HepG2 (cell line): Measurements from ENCODE around the gene COLEC12. TPM values are rescaled to one million over a fixed set of nuclear protein-coding genes. Genes with fewer than 3 reads are reported as not detected.

Experiments
- ATAC-seq: fragments of 200-7000 bp; cut with Tn5 transposase; 3 replicates; pipeline ENCODE4 v1.9.1; 2020; ENCODE audit warnings: mild to moderate bottlenecking, moderate library complexity
- BruUV-seq: library from RNA; stranded (reverse); fragments of 400-500 nt; replicated peaks from 2 replicates; lab custom pipeline; 2021; lab: Mats Ljungman, UMichigan
- CTCF ChIA-PET: fragments of 300-600 bp; formaldehyde crosslinking; extraction: SDS; loops from one replicate; lab custom pipeline; 2021; ENCODE audit warnings: low total read pairs, inconsistent platforms, low intra/inter-chr PET ratio; lab: Yijun Ruan, JAX
- POLR2A ChIA-PET: fragments of 350-600 bp; sonication (Branson Sonifier 250); formaldehyde crosslinking; loops from one replicate; lab custom pipeline; 2020; ENCODE audit warnings: antibody characterized with exemption, inconsistent platforms; lab: Yijun Ruan, JAX
- DNase-seq: peaks from one replicate; pipeline ENCODE4 v3.0.0-alpha.2; 2015; ENCODE audit warnings: low spot score
- FAIRE-seq: peaks from 3 replicates; lab custom pipeline; 2011; peaks lifted over from hg19 to GRCh38; lab: Jason Lieb, UNC
- H2AFZ ChIP-seq: one replicate; pipeline ENCODE4 v1.6.1; 2011; ENCODE audit warnings: low read length, inconsistent platforms
- H3K27ac ChIP-seq: fragments of 300-600 bp; 3 replicates; pipeline ENCODE4 v1.8.0; 2011; ENCODE audit warnings: mixed run types, mild to moderate bottlenecking, mixed read lengths, low read length, inconsistent platforms; ENCODE audit not compliant: insufficient read depth; ENCODE audit errors: extremely low read length
- H3K27me3 ChIP-seq, 2 experiments: fragments of 200-600 bp in 1 of 2; 2 replicates in 1 of 2; 3 replicates in 1 of 2; pipeline versions ENCODE4 v1.6.0 to v1.8.0; 2011; ENCODE audit warnings: low read length in 2 of 2, mild to moderate bottlenecking in 2 of 2, moderate library complexity in 2 of 2, inconsistent platforms in 1 of 2; ENCODE audit not compliant: insufficient read depth in 2 of 2, control insufficient read depth in 1 of 2
- H3K36me3 ChIP-seq, 2 experiments: fragments of 200-600 bp in 1 of 2; replicated peaks in 1 of 2; 2 replicates in 1 of 2; 3 replicates in 1 of 2; pipeline versions ENCODE4 v1.5.1 to v1.8.0; 2011; ENCODE audit warnings: low read length in 2 of 2, inconsistent platforms in 1 of 2; ENCODE audit not compliant: insufficient read depth in 2 of 2, control insufficient read depth in 1 of 2
- H3K4me1 ChIP-seq: 2 replicates; pipeline ENCODE4 v1.5.1; 2012; ENCODE audit warnings: low read length, inconsistent platforms; ENCODE audit not compliant: insufficient read depth
- H3K4me2 ChIP-seq: 2 replicates; pipeline ENCODE4 v1.6.0; 2011; ENCODE audit warnings: low read depth, low read length, inconsistent platforms
- H3K4me3 ChIP-seq, 3 experiments: fragments of 200-600 bp in 1 of 3; sonication (generic), shearing (Covaris generic) in 1 of 3; replicated peaks in 1 of 3; 2 replicates each; pipeline ENCODE4 v1.5.1; 2011 to 2016; ENCODE audit warnings: low read length in 3 of 3, inconsistent platforms in 2 of 3, low read depth in 2 of 3, mild to moderate bottlenecking in 2 of 3, control low read depth in 1 of 3, mixed read lengths in 1 of 3; ENCODE audit not compliant: insufficient read depth in 1 of 3
- H3K79me2 ChIP-seq: one replicate; pipeline ENCODE4 v1.6.1; 2011; ENCODE audit warnings: low read length, inconsistent platforms; ENCODE audit not compliant: insufficient read depth
- H3K9ac ChIP-seq: 2 replicates; pipeline ENCODE4 v1.6.0; 2011; ENCODE audit warnings: mild to moderate bottlenecking, low read depth, low read length, inconsistent platforms; ENCODE audit not compliant: insufficient read depth
- H3K9me3 ChIP-seq: 2 replicates; pipeline ENCODE4 v1.5.1; 2012; ENCODE audit warnings: mild to moderate bottlenecking, low read length
- H4K20me1 ChIP-seq: 2 replicates; pipeline ENCODE4 v1.6.0; 2011; ENCODE audit warnings: inconsistent platforms, mild to moderate bottlenecking, low read length, moderate library complexity; ENCODE audit not compliant: insufficient read depth
- ADNP ChIP-seq: sonication (generic); formaldehyde crosslinking; IDR thresholded peaks from 2 replicates; pipeline ENCODE4 v1.4.0; 2020; ENCODE audit warnings: missing genetic modification reagents
- ARNTL ChIP-seq: sonication (generic); formaldehyde crosslinking; IDR thresholded peaks from 2 replicates; pipeline ENCODE4 v1.4.0; 2020; ENCODE audit warnings: mild to moderate bottlenecking, missing genetic modification reagents
- ATM ChIP-seq: fragments of 450-650 bp; IDR thresholded peaks from 2 replicates; pipeline ENCODE4 v1.7.1; 2017; ENCODE audit warnings: mild to moderate bottlenecking, borderline replicate concordance
- DNMT1 ChIP-seq: sonication (generic); formaldehyde crosslinking; IDR thresholded peaks from 2 replicates; pipeline ENCODE4 v1.5.1; 2020; ENCODE audit warnings: mild to moderate bottlenecking, missing genetic modification reagents
- GATAD1 ChIP-seq: IDR thresholded peaks from 2 replicates; pipeline ENCODE4 v1.6.1; 2016; ENCODE audit warnings: missing genetic modification reagents, missing compliant biosample characterization
- HDAC1 ChIP-seq: sonication (generic); formaldehyde crosslinking; IDR thresholded peaks from 2 replicates; pipeline ENCODE4 v1.5.1; 2020; ENCODE audit warnings: mild to moderate bottlenecking, missing genetic modification reagents
- JUN ChIP-seq: sonication (generic); formaldehyde crosslinking; IDR thresholded peaks from 2 replicates; pipeline ENCODE4 v1.4.0; 2020; ENCODE audit warnings: mild to moderate bottlenecking, missing genetic modification reagents
- POLR2AphosphoS2 ChIP-seq: IDR thresholded peaks from 2 replicates; pipeline ENCODE4 v1.6.1; 2011; ENCODE audit warnings: low read depth, low read length, improper control_type of control experiment
- RBM22 ChIP-seq: fragments of 200-400 bp; formaldehyde crosslinking; optimal IDR thresholded peaks from 2 replicates; pipeline ENCODE3; 2017; ENCODE audit warnings: mild to moderate bottlenecking, low read length, moderate library complexity
- TARDBP ChIP-seq: sonication (generic); formaldehyde crosslinking; IDR thresholded peaks from 2 replicates; pipeline ENCODE4 v1.8.0; 2022; ENCODE audit warnings: mild to moderate bottlenecking, missing genetic modification reagents
- TOE1 ChIP-seq: sonication (generic); formaldehyde crosslinking; IDR thresholded peaks from 2 replicates; pipeline ENCODE4 v1.4.0; 2020; ENCODE audit warnings: mild to moderate bottlenecking, missing genetic modification reagents
- ZNF292 ChIP-seq: sonication (generic); formaldehyde crosslinking; IDR thresholded peaks from 2 replicates; pipeline ENCODE4 v1.8.1; 2022; ENCODE audit warnings: mild to moderate bottlenecking, low read depth, missing genetic modification reagents, borderline replicate concordance
- ZNF30 ChIP-seq: sonication (generic); formaldehyde crosslinking; IDR thresholded peaks from 2 replicates; pipeline ENCODE4 v1.5.0; 2020; ENCODE audit warnings: mild to moderate bottlenecking, missing genetic modification reagents
- ZNF317 ChIP-seq: sonication (generic); formaldehyde crosslinking; IDR thresholded peaks from 2 replicates; pipeline ENCODE4 v1.5.0; 2020; ENCODE audit warnings: mild to moderate bottlenecking, missing genetic modification reagents
- ZNF552 ChIP-seq: sonication (generic); formaldehyde crosslinking; IDR thresholded peaks from 2 replicates; pipeline ENCODE4 v1.9.0; 2022; ENCODE audit warnings: missing genetic modification reagents, mild to moderate bottlenecking, borderline replicate concordance
- ZNF670 ChIP-seq: sonication (generic); formaldehyde crosslinking; IDR thresholded peaks from 2 replicates; pipeline ENCODE4 v1.8.0; 2022; ENCODE audit warnings: mild to moderate bottlenecking, missing genetic modification reagents, borderline replicate concordance
- ZNF792 ChIP-seq: IDR thresholded peaks from 2 replicates; pipeline ENCODE4 v1.6.1; 2016
- WGBS: methylation state at CpG from one replicate; pipeline ENCODE4 v1.1.6; 2017; ENCODE audit warnings: low lambda C conversion rate; 5-methylcytosine and 5-hydroxymethylcytosine counted together
- in situ Hi-C: cut with HindIII; loops from 2 replicates; pipeline ENCODE4 v1.10.0; 2017; ENCODE audit warnings: low pct_unique_long_range_greater_than_20kb; ENCODE audit not compliant: extremely low pct_ligation_motif_present
- intact Hi-C: fragments of 100-400 bp; cut with micrococcal nuclease; formaldehyde crosslinking; loops from one replicate; pipeline ENCODE4 v1.10.0; 2022; ENCODE audit not compliant: unreplicated experiment
- polyA plus RNA-seq, 8 experiments: library from polyadenylated mRNA; depleted of rRNA in 3 of 8; stranded (reverse) in 7 of 8; unstranded in 1 of 8; fragments of >200 nt; fragmentation: Illumina TruSeq in 4 of 8; extraction: Trizol in 4 of 8; gene quantifications; 2 replicates each; pipeline versions ENCODE4 v1.2.1 to v1.2.3, GENCODE V29; 2011 to 2016; ENCODE audit warnings: low read depth in 4 of 8, missing spikeins in 1 of 8, mixed read lengths in 1 of 8; ENCODE audit not compliant: insufficient read depth in 1 of 8
- total RNA-seq, 5 experiments: library from RNA; depleted of rRNA; stranded (reverse); fragments of >200 nt; fragmentation: Illumina TruSeq; extraction: Trizol; gene quantifications; 2 replicates each; pipeline ENCODE4 v1.2.3, GENCODE V29; 2016; ENCODE audit warnings: low read depth in 1 of 5
- TF ChIP-seq, protein P1 (sequence below): sonication (generic); formaldehyde crosslinking; IDR thresholded peaks from 2 replicates; pipeline ENCODE4 v1.5.0; 2020; ENCODE audit warnings: mild to moderate bottlenecking, missing genetic modification reagents
- TF ChIP-seq, protein P2 (sequence below): sonication (generic); formaldehyde crosslinking; IDR thresholded peaks from 2 replicates; pipeline ENCODE4 v1.4.0; 2020; ENCODE audit warnings: missing genetic modification reagents, borderline replicate concordance
- TF ChIP-seq, protein P3 (sequence below): sonication (generic); formaldehyde crosslinking; IDR thresholded peaks from 2 replicates; pipeline ENCODE4 v1.5.1; 2020; ENCODE audit warnings: missing genetic modification reagents, mild to moderate bottlenecking, borderline replicate concordance

COLEC12 gene
- total and polyA plus RNA-seq, 2 of the 13 experiments (the other 11 are each of a cell fraction or from before 2014, with no cell fraction given) = 0.02 to 0.11 TPM

DNA sequence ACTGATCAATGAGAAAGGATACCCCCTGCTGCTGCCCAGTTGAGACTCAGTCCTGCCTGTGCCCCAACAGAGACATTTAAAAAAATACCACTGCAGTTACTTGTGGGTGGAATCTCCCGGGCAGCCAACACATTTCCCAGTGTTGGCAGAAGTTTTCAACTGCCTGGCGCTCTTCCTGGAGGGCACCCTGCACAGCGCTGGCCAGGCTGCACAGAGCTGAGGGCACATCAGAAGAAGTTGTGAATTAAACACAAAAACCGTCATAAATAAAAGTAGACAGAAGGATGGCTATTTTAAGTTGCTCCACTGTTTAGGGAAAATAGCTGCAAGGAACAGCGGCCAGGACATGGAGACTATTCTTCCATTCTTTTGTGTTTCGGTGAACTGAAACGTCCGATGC is 122.4 kb downstream of the COLEC12 start (continued):
- TF ChIP-seq, protein P1, sequence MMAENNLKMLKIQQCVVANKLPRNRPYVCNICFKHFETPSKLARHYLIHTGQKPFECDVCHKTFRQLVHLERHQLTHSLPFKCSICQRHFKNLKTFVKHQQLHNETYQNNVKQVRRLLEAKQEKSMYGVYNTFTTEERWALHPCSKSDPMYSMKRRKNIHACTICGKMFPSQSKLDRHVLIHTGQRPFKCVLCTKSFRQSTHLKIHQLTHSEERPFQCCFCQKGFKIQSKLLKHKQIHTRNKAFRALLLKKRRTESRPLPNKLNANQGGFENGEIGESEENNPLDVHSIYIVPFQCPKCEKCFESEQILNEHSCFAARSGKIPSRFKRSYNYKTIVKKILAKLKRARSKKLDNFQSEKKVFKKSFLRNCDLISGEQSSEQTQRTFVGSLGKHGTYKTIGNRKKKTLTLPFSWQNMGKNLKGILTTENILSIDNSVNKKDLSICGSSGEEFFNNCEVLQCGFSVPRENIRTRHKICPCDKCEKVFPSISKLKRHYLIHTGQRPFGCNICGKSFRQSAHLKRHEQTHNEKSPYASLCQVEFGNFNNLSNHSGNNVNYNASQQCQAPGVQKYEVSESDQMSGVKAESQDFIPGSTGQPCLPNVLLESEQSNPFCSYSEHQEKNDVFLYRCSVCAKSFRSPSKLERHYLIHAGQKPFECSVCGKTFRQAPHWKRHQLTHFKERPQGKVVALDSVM (CRISPR knock-in tag) = no peak
- TF ChIP-seq POLR2AphosphoS2 (no peak), JUN (no peak), DNMT1 (CRISPR knock-in tag) (no peak), GATAD1 (CRISPR knock-in tag) (no peak)

DNA sequence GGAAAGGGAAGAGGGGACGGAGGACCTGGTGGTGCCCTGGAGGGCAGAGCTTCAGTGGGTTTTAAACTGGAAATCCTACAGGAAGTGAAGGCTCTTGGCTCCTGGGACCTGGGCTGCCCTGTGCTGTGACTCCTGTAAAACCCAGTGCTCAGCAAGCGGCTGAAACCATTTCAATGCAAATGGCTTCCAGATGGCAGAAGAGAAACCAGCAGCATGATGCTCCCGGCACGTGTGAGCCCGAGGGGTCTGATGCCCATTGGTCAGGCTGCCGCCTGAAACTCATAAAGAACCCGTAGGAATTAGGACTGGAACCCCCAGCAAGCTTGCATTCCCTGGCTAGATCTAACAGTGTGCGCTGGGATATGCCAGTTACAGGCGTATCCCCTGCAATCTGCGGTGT is 123.4 kb downstream of the COLEC12 start:
- WGBS = 53% methylated on average over 9 of the region's 10 CpGs
- intact Hi-C loops = no loop called here
- no peak overlapping the region for H3K4me3 ChIP-seq
- no peaks in the 10 kb centered on the region for H3K9me3 ChIP-seq
- CTCF ChIA-PET = no interaction called here
- no peak overlapping the region for H3K9ac ChIP-seq
- no peaks in the 10 kb centered on the region for H4K20me1 ChIP-seq
- H3K79me2 ChIP-seq = no peaks in the 10 kb centered on the region
- H3K27me3 ChIP-seq = 0 out of 5 replicates have a peak, but pooled peaks cover 0 to 9% of the 10 kb centered on the region in 2 experiments
- in situ Hi-C loops = no loop called here
- no peaks in the 10 kb centered on the region for H3K4me1 ChIP-seq
- no peaks in the 10 kb centered on the region for H3K36me3 ChIP-seq
- no peak overlapping the region for H2AFZ ChIP-seq
- DNase-seq (no peak), FAIRE-seq (no peak), ATAC-seq (no peak)
- no peak overlapping the region for H3K27ac ChIP-seq
- no peak overlapping the region for H3K4me2 ChIP-seq
- POLR2A ChIA-PET = no interaction called here
- no TSS peak for BruUV-seq
- TF ChIP-seq RBM22 (no peak), ZNF317 (CRISPR knock-in tag) (no peak), ZNF292 (CRISPR knock-in tag) (no peak), ADNP (CRISPR knock-in tag) (no peak), TARDBP (no peak), ZNF792 (no peak), ATM (no peak), TOE1 (no peak), ARNTL (CRISPR knock-in tag) (no peak), ZNF552 (CRISPR knock-in tag) (no peak), ZNF30 (no peak), HDAC1 (CRISPR knock-in tag) (no peak), ZNF670 (no peak)
- TF ChIP-seq, protein P2, sequence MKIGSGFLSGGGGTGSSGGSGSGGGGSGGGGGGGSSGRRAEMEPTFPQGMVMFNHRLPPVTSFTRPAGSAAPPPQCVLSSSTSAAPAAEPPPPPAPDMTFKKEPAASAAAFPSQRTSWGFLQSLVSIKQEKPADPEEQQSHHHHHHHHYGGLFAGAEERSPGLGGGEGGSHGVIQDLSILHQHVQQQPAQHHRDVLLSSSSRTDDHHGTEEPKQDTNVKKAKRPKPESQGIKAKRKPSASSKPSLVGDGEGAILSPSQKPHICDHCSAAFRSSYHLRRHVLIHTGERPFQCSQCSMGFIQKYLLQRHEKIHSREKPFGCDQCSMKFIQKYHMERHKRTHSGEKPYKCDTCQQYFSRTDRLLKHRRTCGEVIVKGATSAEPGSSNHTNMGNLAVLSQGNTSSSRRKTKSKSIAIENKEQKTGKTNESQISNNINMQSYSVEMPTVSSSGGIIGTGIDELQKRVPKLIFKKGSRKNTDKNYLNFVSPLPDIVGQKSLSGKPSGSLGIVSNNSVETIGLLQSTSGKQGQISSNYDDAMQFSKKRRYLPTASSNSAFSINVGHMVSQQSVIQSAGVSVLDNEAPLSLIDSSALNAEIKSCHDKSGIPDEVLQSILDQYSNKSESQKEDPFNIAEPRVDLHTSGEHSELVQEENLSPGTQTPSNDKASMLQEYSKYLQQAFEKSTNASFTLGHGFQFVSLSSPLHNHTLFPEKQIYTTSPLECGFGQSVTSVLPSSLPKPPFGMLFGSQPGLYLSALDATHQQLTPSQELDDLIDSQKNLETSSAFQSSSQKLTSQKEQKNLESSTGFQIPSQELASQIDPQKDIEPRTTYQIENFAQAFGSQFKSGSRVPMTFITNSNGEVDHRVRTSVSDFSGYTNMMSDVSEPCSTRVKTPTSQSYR (CRISPR knock-in tag) = no peak
- TF ChIP-seq, protein P3, sequence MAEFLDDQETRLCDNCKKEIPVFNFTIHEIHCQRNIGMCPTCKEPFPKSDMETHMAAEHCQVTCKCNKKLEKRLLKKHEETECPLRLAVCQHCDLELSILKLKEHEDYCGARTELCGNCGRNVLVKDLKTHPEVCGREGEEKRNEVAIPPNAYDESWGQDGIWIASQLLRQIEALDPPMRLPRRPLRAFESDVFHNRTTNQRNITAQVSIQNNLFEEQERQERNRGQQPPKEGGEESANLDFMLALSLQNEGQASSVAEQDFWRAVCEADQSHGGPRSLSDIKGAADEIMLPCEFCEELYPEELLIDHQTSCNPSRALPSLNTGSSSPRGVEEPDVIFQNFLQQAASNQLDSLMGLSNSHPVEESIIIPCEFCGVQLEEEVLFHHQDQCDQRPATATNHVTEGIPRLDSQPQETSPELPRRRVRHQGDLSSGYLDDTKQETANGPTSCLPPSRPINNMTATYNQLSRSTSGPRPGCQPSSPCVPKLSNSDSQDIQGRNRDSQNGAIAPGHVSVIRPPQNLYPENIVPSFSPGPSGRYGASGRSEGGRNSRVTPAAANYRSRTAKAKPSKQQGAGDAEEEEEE (CRISPR knock-in tag) = no peak
